ENCODE data around the gene UBE2N. TPM values are rescaled to one million over a fixed set of nuclear protein-coding genes. Genes with fewer than 3 reads are reported as not detected.

The UBE2N gene
- total RNA-seq, 4 donors from 2014 or later: 22.5 to 44.8 (median 40.6) TPM

DNA sequence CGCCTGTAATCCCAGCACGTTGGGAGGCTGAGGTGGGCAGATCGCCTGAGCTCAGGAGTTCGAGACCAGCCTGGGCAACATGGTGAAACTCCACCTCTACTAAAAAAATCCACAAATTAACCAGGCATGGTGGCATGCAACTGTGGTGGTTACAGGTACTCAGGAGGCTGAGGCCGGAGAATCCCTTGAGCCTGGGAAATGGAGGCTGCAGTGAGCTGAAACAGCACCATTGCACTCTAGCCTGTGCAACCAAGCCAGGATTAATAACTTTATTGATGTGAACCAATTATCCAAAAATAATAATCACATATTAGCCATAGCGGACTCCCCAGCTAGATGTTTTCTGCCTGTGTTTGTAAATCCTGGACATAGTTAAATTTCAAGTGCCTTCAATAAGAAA is 65.8 kb downstream of the UBE2N start:
- WGBS, 2 donors: 86 to 93% methylated on average over 6 of the region's 6 CpGs
- no peak overlapping the region for H3K4me3 ChIP-seq (ENCODE audit: low read depth, poor library complexity, severe bottlenecking)
- intact Hi-C loops (cut with DNase I; ENCODE audit: low total_unique reads): no loop called here
- no peak for DNase-seq (ENCODE audit: low spot score in 2 of 2)
- no peak for TF ChIP-seq POLR2A (IDR thresholded peaks at IDR 0.05)

DNA sequence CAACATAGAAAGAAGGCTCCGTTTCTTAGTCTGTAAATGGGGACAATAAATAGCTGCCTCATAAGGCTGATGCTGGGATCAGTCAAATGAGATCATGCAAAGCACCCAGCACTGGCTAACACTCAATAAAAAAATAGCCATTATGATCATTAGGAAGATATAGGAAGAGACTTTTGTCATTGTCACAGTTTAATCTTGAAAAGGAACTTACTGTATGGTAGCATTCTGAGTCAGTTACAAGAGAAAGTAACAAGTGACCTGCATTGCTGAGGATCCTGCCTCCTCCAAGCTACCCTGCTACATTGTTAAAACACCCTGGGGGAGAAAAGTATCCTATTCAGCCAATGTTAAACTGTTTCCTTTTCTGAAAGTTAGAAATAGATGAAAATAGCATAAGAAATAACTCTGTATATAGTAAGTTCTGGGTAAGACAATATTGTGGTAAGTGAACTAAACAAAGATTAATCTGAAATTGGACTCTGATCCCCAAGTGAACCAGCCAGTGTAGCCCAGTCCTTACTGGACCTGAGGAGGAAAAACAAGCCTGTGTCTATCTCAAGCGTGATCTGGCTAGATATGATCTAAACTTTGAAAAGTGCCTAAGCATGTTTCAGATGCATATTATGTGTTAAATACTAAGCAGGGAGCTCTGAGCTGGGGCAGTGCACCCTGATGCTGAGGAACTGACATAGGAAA is 67.6 kb downstream of the UBE2N start:
- WGBS, 2 donors: 73 to 76% methylated on average over 2 of the region's 2 CpGs
- intact Hi-C loops (cut with DNase I; ENCODE audit: low total_unique reads): no loop called here
- no peak overlapping the region for H3K4me3 ChIP-seq (ENCODE audit: low read depth, poor library complexity, severe bottlenecking)
- TF ChIP-seq, protein P1, sequence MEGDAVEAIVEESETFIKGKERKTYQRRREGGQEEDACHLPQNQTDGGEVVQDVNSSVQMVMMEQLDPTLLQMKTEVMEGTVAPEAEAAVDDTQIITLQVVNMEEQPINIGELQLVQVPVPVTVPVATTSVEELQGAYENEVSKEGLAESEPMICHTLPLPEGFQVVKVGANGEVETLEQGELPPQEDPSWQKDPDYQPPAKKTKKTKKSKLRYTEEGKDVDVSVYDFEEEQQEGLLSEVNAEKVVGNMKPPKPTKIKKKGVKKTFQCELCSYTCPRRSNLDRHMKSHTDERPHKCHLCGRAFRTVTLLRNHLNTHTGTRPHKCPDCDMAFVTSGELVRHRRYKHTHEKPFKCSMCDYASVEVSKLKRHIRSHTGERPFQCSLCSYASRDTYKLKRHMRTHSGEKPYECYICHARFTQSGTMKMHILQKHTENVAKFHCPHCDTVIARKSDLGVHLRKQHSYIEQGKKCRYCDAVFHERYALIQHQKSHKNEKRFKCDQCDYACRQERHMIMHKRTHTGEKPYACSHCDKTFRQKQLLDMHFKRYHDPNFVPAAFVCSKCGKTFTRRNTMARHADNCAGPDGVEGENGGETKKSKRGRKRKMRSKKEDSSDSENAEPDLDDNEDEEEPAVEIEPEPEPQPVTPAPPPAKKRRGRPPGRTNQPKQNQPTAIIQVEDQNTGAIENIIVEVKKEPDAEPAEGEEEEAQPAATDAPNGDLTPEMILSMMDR (IDR thresholded peaks at IDR 0.05): no peak
- no peak for TF ChIP-seq POLR2A (IDR thresholded peaks at IDR 0.05)
- DNase-seq (ENCODE audit: low spot score in 2 of 2): no peak

DNA sequence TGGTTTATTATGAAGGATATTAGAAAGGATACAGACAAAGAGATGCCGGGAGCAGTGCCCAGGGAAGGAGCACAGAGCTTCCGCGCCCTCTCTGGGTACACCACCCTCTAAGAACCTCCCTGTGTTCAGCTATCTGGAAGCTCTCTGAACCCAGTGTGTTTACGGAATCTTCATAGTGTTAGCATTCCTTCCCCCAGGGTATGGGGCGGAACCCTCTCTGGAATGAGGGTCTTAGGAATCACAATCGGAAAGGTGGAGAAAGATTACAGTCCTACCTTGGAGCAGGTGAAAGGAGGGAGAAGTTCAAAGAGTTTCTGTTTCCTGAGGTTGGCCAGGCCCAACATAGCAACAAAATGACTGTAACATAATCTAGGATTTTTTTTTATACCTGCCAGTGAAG is 70.8 kb downstream of the UBE2N start:
- intact Hi-C loops (cut with DNase I; ENCODE audit: low total_unique reads): no loop called here
- no peak for DNase-seq (ENCODE audit: low spot score in 2 of 2)
- 80 to 94% methylated on average over 6 of the region's 6 CpGs for WGBS, 2 donors
- H3K4me3 ChIP-seq (ENCODE audit: low read depth, poor library complexity, severe bottlenecking): no peak overlapping the region
- no peak for TF ChIP-seq POLR2A (IDR thresholded peaks at IDR 0.05)
- TF ChIP-seq, protein P1 (IDR thresholded peaks at IDR 0.05): no peak

GRCh38 chr12:93369505-93369904 is 72.2 kb downstream of the UBE2N start:
- no peak for DNase-seq (ENCODE audit: low spot score in 2 of 2)
- TF ChIP-seq POLR2A (IDR thresholded peaks at IDR 0.05): no peak
- TF ChIP-seq, protein P1 (IDR thresholded peaks at IDR 0.05): no peak
- intact Hi-C loops (cut with DNase I; ENCODE audit: low total_unique reads): no loop called here
- no peak overlapping the region for H3K4me3 ChIP-seq (ENCODE audit: low read depth, poor library complexity, severe bottlenecking)

- no peak for DNase-seq (ENCODE audit: low spot score in 2 of 2)
- intact Hi-C loops (cut with DNase I; ENCODE audit: low total_unique reads): no loop called here
- TF ChIP-seq, protein P1 (IDR thresholded peaks at IDR 0.05): no peak
- TF ChIP-seq POLR2A (IDR thresholded peaks at IDR 0.05): no peak
- no peak overlapping the region for H3K4me3 ChIP-seq (ENCODE audit: low read depth, poor library complexity, severe bottlenecking)
- 99% methylated on average over 3 of the region's 3 CpGs for WGBS, 2 donors
These were observed 73.0 kb downstream of the UBE2N start for GRCh38 chr12:93368766-93369165.

DNA sequence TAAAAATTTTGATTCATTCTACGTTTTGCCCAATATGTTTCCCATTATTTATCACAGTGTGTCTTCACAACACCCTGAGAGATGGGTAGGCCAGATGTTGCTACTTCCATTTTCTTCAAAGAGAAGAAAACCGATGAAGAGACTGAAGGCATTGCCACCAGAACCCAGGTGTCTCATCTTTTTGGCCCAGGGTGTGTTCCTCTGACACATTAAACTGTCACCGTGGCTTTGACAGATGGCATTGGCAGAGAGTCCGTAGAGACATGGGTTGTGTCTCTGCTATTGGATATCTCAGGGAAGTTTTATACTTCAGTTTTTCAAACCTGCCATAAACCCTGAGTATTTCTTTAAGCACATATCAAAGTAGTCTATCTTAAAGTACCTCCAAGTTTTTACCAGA is 75.3 kb downstream of the UBE2N start:
- intact Hi-C loops (cut with DNase I; ENCODE audit: low total_unique reads): no loop called here

More for the DNA sequence above, 75.3 kb downstream of the UBE2N start:
- 63 to 67% methylated on average over 4 of the region's 4 CpGs for WGBS, 2 donors
- TF ChIP-seq, protein P1 (IDR thresholded peaks at IDR 0.05): no peak
- TF ChIP-seq POLR2A (IDR thresholded peaks at IDR 0.05): no peak
- DNase-seq (ENCODE audit: low spot score in 2 of 2): no peak
- no peak overlapping the region for H3K4me3 ChIP-seq (ENCODE audit: low read depth, poor library complexity, severe bottlenecking)

Data from lower leg skin (tissue), 4 donors.